NCI-H526 treated with DMSO at 0.1 percent for 48 hours (cell line): ENCODE measurements around the gene POLR2F.

ENCODE experiments used
- DNase-seq: peaks from one replicate; lab custom pipeline; 2025; lab: John Stamatoyannopoulos, UW

The POLR2F gene

DNA sequence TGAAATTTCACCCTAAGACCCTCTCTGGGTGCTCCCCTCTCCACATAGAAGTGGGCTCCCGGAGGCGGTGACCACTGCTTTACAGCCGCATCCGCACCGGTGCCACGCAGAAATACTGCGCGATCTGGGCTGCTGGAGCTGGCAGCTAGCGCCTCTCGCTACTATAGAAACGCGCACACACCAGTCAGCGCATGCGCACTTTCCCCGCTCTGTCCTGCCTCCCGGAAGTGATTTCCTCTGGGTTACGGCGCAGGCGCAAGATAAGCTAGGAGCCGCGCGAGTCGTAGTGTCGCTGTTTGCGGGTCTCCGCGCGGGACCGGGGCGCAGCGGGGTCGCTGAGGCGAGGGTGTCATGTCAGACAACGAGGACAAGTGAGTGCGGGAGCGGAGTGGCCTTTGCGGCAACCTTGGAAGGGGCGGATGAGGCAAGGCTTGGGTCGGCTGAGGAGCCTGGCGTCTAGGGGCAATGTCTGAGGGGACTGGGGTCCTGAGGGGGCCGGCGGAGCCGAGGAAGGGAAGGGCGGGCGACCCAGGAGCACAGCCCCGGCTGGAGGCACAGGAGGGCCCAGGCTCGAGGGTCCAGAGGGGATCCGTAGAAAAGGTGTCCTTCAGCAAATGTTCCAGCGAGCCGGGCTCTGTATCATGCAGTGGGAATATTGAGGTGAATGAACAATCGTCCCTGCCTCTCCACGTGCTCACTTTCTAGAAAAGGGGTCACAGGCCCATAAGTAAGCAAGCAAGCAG, at the start of gene POLR2F, which contains the start of gene C22orf23:
POLR2F (plus strand) TSS at position 263 of the 743 bp plus-strand sequence; CDS start at position 352, 89 bp downstream.
C22orf23 (minus strand) TSS at position 165 of the 743 bp plus-strand sequence. CDS start 452 bp downstream, outside the sequence.
- DNase-seq: peak; percentile 78

DNA sequence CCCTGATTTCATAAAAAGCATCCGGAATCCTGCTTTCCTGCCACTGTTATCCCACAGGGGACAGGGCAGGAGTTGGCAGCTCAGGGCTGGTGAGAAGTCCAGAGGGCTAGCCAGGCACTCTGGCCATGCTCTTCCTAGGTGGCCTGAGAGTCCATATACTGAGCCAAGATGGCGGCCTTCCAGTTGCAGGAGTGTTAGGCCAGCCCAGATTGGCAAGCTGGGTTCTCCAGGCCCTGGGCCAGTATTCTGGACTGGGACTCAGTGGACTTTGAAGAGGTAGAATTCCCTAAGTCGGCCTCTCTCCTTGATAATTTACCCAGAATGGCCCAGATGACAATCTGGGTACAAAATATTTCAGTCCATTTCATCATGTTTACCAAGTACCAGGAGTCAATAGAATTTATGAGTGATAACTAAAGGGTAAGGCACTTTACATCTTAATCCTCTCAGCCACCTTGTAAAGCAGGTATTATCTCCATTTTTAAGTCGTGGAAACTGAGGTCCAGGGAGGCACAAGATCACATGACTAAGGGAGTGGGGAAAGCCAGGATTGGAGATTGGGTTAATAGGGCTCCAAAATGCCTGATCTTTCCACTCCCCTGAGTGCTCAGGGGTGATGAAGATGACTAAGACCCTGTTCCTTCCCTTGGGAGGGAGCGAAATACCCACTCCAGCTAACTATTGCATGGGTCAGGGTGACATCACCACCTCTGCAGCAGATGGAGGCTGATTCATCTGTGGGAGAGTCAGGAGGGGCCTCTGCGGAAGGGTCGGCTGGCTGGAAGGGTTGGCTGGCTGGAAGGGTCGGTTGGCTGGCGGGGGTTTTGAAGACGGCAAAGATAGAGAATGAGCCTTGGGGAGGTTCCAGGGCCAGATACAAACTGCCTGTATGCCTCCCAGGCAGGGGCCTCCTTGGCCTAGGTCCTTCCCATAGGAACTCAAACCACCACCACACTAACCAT, 48.6 kb upstream of the POLR2F start:
- no peak for DNase-seq

DNA sequence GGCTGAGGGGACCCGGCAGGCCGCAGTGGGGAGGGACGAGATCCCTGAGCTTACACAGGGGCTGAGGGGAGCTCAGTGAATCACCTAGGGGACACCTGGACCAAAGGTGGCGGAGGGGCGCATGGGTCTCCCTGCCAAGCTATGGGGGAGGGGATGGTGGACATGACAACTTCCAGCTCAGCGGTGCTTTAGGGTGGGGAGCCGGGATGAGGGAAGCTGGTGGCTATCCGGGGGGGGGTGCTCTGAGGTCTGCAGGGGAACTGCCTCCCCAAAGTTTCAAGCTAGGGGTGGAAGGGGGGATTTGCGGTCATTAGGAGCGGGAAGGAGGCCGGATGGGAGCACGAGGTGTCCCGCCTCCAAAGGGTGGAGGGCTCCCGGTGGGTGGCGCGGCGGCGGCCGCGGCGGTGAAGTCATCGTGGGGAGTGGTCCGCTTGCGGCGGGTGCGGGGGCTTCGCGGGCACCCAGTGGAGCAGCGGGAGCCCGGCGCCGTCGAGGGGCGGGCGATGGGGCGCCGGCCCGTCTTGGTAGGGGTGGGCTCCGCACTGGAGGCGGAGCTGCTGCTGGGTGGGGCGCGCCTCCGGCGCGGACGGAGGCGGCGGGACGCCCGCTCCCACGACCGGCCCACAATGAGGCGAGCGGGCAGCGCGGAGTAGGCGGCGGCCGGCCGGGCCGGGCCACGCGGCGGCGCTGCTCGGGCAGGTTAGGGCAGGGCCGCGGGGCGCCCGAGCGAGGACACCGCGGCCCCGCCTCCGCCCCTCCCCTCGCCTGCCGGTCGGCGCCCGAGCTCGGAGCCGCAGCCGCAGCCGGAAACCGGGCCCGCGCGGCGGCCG, 47.8 kb upstream of the POLR2F start, which contains the start of gene MICALL1:
MICALL1 (plus strand) TSS at position 764 of the 830 bp plus-strand sequence. CDS start 126 bp downstream, outside the sequence.
- peak; percentile 9 for DNase-seq

DNA sequence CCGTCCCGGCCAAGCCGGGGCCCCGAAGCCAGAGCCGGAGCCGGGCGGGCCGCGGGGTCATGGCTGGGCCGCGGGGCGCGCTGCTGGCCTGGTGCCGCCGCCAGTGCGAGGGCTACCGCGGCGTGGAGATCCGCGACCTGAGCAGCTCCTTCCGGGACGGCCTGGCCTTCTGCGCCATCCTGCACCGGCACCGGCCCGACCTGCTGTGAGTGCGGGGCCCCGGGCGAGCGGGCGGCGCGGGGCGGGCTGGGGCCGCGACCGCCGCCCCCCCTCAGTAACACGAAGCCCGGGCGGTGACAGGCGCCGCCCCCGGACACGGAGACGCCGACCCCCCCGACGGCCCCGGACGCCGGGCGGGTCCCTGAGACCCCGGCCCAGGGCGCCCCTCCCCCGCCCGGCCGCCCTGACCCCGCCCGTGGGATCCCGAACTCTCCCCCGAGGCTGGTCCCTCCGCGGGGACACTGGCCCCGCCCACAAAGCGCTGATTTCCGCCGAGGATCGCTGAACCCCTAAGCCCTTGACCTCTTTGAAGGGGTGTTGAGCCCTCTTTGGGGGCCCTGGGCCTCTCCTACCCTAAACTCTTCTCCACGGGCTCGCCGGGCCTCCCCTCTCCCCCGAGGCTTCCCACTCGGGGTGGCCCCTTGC, 47.0 kb upstream of the POLR2F start:
- DNase-seq: no peak

DNA sequence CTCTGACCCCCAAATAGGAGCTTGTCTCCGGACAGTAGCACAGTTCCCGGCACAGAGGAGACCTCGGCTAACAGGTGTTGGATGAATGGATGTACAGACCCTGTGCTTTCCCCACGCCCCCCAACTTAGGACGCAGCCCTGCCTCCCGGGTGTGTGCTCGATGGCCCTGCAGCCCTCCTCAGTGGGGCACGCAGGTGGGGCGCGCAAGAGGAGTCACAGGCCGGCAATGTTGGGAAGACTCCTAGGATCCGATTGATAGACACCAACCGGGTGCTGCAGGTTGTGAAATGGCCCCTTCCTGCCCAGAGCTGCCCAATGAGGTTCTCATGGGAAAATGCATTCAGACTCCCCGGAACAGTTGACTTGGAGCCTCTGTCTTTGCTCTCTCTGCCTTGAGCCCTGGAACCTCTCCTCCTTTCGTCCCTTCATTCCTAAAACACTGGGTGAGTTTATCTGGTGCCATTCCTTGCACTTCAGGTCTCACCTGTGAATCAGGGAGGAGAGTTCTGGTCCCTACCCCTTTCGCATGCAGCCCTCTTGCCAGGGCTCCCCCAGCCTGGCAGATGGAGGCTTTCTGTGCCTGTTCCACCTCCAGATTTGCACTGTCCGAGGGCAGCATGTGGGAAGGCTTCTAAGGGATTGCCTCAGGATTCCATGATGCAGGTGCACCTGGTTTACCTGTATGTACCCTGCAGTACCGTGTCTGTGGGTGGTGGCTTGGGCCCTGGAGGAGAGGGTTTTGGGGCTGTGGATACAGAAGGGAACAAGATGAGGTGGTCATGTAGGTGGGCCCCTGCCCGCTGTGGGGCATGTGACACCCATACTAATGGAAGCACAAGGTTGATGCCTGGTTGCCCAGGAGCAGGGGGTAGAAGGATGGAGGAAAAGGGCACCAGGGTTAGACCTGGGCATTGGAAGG, 46.2 kb upstream of the POLR2F start:
- no peak for DNase-seq

DNA sequence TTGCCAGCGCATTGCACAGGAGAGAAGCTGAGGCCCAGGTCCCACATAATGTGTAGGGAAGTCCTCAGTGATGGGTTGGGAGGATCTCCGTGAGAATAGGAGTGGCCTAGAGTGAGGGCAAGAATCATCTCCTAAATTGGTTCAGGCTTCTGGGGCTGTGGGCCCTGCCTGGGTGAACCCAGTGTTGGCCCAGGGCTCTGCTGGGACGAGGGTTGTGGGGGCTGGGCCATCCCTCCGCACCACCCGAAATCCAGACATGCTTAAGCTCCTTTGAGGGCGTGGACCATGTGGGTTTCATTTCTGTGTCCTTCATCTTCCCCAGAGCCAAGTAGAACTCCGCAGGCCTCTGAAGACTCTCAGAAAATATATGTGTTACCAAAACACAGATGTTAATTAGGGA, 43.7 kb upstream of the POLR2F start:
- no peak for DNase-seq

DNA sequence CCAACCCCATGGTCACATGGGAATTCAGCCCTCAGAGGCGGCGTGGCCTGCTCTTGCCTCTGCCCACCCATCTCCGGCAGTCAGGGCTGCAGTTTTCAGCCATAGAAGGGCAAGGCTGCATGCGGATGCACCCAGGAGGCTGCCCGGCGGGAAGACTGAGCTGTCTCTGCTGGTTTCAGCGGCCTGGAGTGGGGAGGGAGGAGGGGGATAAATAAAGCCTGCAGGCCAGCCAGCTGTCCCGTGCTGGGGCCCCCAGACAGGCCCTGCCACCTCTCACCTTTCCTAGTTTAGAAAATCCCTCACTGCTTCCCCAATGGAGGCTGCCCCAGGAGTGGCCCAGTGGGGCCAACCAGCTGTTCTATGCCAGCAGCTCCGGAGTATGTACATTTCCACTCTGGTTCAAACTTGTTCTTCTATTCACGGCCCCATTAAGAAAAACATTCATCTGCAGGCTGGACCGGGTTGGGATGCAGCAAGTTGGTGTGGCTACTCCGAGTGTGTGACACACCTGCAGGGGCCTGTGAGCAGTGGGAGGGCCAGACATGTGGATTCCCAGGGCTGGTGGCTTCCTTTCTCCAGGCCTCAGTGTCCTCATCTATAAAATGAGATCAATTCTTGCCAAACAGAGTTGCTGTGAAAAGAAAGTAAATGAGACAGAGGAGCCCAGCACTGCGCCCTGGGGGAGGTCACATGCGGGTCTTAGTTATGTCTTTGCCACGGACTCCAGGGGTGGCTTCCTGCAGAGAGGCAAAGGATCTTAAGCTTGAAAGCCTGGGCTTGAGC, 42.4 kb upstream of the POLR2F start:
- no peak for DNase-seq

DNA sequence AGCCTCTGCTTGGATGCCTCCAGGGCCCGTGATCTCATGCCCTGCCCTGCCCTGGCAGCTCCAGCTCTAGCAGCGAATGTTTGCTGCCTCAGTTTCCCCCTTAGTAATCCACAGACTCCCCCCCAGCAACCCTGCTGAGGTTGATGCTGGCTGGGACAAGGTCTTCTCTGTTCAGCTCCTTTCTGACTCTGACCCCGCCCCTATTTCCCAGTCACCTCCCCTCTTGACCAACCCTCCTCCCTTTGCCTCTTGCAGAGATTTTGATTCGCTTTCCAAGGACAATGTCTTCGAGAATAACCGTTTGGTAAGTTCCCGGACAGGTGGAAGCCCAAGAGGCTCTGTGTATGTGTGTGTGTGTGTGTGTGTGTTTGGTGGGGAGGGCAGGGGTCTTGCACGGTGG, 41.8 kb upstream of the POLR2F start:
- no peak for DNase-seq

DNA sequence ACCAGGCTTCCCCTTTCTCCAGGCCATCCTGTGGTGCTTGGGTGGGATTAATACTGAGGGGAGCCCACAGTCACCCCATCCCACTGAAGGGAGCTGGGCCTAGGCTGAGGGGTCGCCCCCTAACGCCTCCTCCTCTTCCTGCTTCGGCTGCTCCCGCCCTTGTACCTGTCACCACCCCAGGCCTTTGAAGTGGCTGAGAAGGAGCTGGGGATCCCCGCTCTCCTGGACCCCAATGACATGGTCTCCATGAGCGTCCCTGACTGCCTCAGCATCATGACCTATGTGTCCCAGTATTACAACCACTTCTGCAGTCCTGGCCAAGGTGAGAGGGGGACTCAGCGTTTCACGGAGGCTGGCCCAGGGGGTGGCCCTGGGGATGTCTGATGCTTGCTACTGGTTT, 41.3 kb upstream of the POLR2F start:
- no peak for DNase-seq

DNA sequence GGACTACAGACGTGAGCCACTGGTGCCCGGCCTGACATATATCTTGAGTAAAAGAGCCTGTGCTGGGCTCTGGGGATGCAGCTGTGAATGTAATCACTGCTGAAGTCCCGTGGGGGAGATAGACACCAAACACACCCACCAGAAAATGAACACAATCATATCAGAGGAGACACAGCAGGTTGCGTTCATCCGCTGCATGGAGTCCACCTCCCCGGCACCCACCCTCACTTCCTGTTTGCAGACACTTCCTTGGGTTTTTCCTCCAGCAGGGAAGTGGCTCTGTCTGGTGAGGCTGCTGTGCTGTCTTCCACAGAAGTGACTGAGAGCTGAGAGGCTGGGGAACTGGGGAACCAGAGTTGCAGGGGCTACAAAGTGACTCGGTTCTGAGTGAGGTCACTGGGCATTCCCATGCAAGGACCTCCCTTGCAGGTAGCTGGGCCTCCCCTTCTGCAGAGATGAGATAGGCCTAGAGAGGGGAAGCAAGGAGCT, 40.2 kb upstream of the POLR2F start:
- DNase-seq: no peak

DNA sequence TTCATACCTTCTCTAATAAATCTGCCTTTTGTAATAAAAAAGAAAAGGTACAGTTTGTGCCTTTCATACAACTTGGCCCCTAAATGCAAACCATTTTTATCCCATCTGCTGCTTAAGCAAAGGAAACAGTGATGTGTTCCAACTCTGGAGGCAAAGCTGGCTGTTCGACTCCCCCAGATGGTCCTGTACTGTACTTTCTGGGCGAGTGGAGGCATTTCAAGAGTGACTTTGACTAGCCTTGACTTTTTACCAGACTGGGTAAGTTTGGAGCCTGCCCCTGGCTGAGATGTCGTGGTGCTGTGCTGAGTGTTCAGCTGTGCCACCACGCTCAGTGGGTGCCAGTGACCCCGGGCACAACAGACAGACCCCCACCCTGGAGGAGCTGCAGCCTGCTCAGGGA, 37.2 kb upstream of the POLR2F start:
- DNase-seq: no peak

DNA sequence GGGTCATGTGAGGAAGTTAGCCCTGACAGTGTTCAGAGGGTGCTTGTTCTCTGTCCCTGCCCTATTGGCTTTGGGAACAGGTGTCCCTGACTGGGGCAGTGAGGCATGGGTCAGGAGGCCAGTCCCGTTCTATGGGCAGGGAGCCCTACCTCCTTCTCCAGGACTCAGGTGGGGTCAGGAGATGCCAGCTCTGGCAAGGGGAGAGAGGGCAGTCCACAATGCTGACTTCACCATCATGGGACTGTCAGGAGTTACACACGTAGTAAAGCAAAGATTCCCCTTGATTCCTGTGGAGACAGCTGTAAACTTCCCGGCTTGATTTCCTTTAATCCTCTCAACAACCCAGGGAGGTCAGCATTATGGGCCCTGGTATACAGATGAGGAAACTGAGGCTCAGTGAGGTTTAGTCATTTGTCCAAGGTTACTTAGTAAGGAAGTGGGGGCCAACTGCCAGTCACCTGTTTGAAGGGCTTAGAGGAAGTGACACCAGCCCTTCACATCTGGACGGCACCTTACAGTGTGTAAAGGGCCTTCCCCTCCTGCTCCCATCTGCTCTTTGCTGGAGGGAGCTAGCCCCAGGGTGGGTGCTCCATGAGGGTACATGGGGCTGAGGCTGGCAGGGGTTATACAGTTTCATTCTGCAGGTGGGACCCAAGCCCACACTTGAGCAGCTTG, 35.5 kb upstream of the POLR2F start:
- DNase-seq: no peak

DNA sequence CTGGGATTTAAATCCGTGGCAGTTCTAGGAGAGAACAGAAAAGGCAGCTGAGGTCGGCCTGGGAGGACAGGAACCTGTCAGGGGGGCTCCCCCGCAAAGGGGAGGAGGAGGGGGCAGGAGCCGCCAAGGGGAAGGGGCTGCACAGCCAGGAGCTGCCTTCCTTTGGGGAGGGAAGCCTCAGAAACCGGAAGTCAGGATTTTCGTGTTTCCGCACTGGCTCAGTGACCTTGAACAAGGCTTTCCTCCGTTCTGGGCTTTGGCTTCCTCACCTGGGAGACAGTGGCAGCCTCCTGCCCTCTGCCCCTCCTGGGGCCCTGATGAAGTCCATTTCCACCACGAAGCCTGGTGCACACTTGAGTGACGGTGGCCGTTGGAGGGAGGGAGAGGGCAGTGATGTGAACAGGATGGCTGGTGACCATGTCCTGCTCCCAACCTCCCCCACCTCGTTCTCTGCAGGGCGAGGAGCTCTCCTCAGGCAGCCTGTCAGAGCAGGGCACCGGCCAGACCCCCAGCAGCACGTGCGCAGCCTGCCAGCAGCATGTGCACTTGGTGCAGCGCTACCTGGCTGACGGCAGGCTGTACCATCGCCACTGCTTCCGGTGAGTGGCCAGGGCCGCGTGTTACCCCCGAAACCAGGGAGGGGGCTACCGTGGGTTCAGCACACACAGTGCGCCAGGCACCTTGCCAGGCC, 34.8 kb upstream of the POLR2F start:
- DNase-seq: no peak

DNA sequence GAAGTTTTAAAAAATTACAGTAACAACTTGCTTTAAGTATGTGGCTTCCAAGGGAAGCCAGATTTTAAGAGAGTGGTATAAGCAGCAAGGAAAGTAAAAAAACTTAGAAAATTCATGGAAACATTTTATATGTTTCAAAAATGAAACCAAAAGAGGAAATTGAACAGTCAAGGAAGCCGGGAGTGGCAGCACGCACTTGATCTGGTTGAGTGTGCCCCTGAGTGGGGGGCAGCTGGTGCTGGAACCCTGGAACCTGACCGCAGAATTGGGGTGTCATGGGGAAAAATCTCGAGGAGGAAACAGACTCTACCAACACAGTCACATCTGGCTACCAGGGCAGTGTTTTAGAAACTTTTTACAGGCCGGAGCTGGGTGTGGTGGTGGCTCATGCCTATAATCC, 33.4 kb upstream of the POLR2F start:
- no peak for DNase-seq

DNA sequence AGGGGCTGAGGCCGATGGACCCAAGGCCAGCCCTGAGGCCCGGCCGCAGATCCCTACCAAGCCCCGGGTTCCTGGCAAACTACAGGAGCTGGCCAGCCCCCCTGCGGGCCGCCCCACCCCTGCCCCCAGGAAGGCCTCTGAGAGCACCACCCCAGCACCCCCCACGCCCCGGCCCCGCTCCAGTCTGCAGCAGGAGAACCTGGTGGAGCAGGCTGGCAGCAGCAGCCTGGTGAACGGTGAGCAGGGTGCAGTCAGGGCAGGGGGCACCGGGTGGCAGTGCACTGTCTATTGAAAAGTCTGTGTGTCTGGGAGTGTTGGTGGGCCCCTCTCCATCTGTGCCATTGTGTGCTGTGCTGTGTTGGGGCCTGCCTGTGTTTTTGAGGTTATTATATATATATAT, 31.3 kb upstream of the POLR2F start:
- no peak for DNase-seq

DNA sequence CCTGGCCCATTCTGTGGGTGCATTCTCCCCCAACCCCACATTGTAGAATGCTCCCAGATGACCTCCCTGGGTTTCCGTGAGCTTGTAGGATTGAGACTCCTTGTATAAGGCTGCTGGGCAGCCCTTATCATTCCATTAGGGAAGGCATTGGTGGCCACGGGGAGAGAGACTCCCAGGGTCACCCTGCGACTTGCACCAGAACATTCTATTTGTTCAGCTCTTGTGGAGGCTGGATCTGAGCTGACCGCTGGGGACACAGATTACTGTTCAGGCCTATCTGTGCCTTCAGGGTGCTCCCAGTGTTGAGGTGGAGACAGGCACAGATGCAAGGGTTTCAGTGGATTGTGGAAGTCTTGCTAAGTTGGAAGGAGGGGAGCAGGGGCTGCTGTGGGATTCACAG, 29.6 kb upstream of the POLR2F start:
- DNase-seq: no peak

DNA sequence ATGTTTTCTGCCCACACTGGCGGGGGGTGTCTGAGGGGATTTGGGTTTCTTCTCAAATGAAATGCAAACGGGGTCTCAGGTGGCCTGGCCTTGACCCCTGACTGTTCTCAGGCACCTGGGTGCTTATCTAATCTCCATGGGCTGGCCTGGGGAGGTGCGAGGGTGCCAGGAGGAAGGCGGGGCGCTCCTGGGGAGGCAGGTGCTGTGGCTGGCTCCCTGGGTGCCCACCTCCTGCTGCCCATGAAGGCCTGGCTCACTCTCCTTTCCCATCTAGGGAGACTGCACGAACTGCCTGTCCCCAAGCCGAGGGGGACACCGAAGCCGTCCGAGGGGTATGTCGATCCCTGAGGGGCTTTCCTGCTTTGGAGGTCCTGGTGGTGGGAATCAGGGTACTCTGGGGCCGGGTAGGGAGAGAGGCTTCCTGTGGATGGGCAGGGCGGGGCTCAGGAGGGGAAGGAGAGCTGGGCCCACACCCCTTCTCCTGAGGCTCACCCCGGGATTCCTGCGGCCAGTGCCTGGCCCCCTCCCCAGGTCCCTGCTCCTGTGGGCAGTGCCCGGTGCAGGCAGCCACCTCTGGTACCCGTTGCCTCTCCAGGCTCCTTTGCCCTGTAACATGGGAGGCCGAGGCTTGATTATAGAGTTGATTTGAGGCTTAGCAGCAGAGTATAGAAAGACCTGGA, 29.0 kb upstream of the POLR2F start:
- DNase-seq: no peak

DNA sequence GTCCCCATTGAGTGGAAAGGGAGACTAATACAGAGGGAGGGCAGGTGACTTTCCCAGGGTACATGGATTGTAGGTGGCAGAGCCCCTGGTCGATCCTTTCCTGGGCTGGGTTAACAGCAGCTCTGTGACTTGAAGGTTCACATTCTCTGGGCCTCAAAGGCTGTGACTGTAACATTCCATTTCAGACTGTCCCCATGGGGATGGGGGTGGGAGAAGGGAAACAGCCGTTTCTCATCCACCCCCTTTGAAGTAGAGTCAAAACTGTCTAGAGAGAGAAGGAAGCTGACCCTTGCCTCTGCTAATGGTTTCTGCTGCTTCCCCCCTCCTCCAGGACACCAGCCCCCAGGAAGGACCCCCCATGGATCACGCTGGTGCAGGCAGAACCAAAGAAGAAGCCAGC, 28.2 kb upstream of the POLR2F start:
- no peak for DNase-seq
